Uterus (tissue), 2 donors: Measurements from ENCODE around the gene ADGRF4.

Experiments used
- POLR2A ChIP-seq, 2 donors: fragments of 450-650 bp; IDR thresholded peaks; one replicate each; pipeline ENCODE4 v1.6.1; 2016; ENCODE audit warnings: antibody characterized with exemption in 2 of 2, mild to moderate bottlenecking in 1 of 2, moderate library complexity in 1 of 2
- TF ChIP-seq, protein P1 (sequence below), 4 experiments: fragments of 200-600 bp in 2 of 4; fragments of 450-650 bp in 2 of 4; sonication (generic) in 2 of 4; IDR thresholded peaks; one replicate each; pipeline ENCODE4 v1.5.1; 2016 to 2019; ENCODE audit warnings: antibody characterized with exemption in 4 of 4, mild to moderate bottlenecking in 2 of 4, moderate library complexity in 1 of 4

DNA sequence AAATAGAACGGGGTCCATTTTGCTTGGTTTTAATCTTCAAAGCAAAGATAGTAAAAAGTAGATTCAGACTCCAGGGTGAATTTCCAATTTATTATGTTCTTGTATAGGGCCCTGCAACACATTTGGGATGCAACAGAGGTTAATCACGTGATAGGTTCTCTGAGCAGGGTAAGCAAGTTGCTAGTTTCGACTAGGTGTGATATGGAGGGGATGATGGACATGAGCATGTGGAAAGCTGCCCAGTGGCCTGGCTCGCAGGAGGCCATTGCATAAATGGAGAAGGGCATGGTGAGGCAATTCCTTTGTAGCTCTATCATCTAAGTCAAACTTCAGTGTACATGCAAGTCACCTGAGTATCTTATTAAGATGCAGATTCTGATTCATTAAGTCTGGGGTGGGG, 17.7 kb upstream of the ADGRF4 start:
- TF ChIP-seq, protein P1, sequence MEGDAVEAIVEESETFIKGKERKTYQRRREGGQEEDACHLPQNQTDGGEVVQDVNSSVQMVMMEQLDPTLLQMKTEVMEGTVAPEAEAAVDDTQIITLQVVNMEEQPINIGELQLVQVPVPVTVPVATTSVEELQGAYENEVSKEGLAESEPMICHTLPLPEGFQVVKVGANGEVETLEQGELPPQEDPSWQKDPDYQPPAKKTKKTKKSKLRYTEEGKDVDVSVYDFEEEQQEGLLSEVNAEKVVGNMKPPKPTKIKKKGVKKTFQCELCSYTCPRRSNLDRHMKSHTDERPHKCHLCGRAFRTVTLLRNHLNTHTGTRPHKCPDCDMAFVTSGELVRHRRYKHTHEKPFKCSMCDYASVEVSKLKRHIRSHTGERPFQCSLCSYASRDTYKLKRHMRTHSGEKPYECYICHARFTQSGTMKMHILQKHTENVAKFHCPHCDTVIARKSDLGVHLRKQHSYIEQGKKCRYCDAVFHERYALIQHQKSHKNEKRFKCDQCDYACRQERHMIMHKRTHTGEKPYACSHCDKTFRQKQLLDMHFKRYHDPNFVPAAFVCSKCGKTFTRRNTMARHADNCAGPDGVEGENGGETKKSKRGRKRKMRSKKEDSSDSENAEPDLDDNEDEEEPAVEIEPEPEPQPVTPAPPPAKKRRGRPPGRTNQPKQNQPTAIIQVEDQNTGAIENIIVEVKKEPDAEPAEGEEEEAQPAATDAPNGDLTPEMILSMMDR (IDR thresholded peaks at IDR 0.05): no peak
- no peak for TF ChIP-seq POLR2A (IDR thresholded peaks at IDR 0.05)
